ENCODE measurements around the gene KCNAB1. TPM values are rescaled to one million over a fixed set of nuclear protein-coding genes. Genes with fewer than 3 reads are reported as not detected.

The KCNAB1 gene
- total RNA-seq, 1 donor from 2014 or later, result 3.6 TPM

Other genes with a start within 250 kb of the KCNAB1 start
- gene GMPS, start 249.9 kb upstream of the KCNAB1 start, total RNA-seq, result 39.0 TPM